Ovary (tissue), 3 donors: ENCODE data around the gene KHDC4.

ENCODE experiments used
- POLR2A ChIP-seq: fragments of 450-650 bp; IDR thresholded peaks from one replicate; pipeline ENCODE4 v1.6.1; 2017; ENCODE audit warnings: antibody characterized with exemption, mild to moderate bottlenecking, moderate library complexity
- TF ChIP-seq, protein P1 (sequence below), 3 donors: fragments of 450-650 bp in 2 of 3; fragments of 200-600 bp in 1 of 3; IDR thresholded peaks; one replicate each; pipeline versions ENCODE4 v1.5.1 to v1.8.0; 2016 to 2022; ENCODE audit warnings: antibody characterized with exemption in 3 of 3, mild to moderate bottlenecking in 1 of 3
- donor health status: DM: no; HTN: no; CAD: no.

DNA sequence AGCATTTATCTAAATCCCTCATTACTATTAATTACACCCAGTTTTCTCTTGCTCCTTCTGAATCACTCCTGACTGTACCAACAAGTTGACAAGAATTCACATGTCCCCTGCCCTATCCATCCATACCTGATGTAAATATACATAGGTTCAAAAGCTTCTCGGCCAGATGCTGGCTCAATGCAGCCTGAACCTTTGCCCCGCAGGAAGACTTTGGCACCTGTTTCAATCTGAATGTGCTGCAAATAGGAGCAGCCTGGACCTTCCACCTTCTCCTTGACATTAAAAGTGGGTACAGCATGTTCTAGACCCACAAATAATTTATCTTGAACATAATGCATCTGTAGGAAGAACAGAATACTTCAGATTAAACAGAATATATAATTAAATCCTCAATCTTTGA is 8.7 kb downstream of the KHDC4 start:
- TF ChIP-seq, protein P1, sequence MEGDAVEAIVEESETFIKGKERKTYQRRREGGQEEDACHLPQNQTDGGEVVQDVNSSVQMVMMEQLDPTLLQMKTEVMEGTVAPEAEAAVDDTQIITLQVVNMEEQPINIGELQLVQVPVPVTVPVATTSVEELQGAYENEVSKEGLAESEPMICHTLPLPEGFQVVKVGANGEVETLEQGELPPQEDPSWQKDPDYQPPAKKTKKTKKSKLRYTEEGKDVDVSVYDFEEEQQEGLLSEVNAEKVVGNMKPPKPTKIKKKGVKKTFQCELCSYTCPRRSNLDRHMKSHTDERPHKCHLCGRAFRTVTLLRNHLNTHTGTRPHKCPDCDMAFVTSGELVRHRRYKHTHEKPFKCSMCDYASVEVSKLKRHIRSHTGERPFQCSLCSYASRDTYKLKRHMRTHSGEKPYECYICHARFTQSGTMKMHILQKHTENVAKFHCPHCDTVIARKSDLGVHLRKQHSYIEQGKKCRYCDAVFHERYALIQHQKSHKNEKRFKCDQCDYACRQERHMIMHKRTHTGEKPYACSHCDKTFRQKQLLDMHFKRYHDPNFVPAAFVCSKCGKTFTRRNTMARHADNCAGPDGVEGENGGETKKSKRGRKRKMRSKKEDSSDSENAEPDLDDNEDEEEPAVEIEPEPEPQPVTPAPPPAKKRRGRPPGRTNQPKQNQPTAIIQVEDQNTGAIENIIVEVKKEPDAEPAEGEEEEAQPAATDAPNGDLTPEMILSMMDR (IDR thresholded peaks at IDR 0.05) = no peak
- TF ChIP-seq POLR2A = no peak
